WTC11 (cell line): ENCODE measurements around the gene WSCD1.

Experiments
- ATF6 ChIP-seq: sonication (generic); formaldehyde crosslinking; IDR thresholded peaks from 2 replicates; pipeline ENCODE4 v1.8.1; 2023; ENCODE audit warnings: mild to moderate bottlenecking, missing genetic modification reagents
- CTCF ChIP-seq: fragments of 200-600 bp; IDR thresholded peaks from 2 replicates; pipeline ENCODE4 v1.8.0; 2022; ENCODE audit warnings: antibody characterized with exemption
- E2F4 ChIP-seq: sonication (generic); formaldehyde crosslinking; IDR thresholded peaks from 2 replicates; pipeline ENCODE4 v1.8.1; 2022; ENCODE audit warnings: low read depth, mild to moderate bottlenecking, moderate library complexity, missing genetic modification reagents, borderline replicate concordance
- JAZF1 ChIP-seq: fragments of 250-450 bp; sonication (Bioruptor Pico); IDR thresholded peaks from 2 replicates; pipeline ENCODE4 v1.9.0; 2021; ENCODE audit warnings: moderate library complexity, mild to moderate bottlenecking, inconsistent platforms
- NFYB ChIP-seq: sonication (generic); formaldehyde crosslinking; conservative IDR thresholded peaks from 2 replicates; pipeline ENCODE4 v1.8.0; 2022; ENCODE audit warnings: low read depth, missing genetic modification reagents
- NR2C2 ChIP-seq: sonication (generic); formaldehyde crosslinking; IDR thresholded peaks from 2 replicates; pipeline ENCODE4 v1.8.0; 2022; ENCODE audit warnings: mild to moderate bottlenecking, missing genetic modification reagents
- TCF7 ChIP-seq: sonication (generic); formaldehyde crosslinking; IDR thresholded peaks from 2 replicates; pipeline ENCODE4 v1.8.0; 2022; ENCODE audit warnings: mild to moderate bottlenecking, low read depth, missing genetic modification reagents, moderate library complexity
- TEAD4 ChIP-seq: sonication (generic); formaldehyde crosslinking; IDR thresholded peaks from 2 replicates; pipeline ENCODE4 v1.8.0; 2022; ENCODE audit warnings: mild to moderate bottlenecking, missing genetic modification reagents
- ZBTB21 ChIP-seq: sonication (generic); formaldehyde crosslinking; IDR thresholded peaks from 2 replicates; pipeline ENCODE4 v1.8.1; 2023; ENCODE audit warnings: mild to moderate bottlenecking, missing genetic modification reagents, borderline replicate concordance
- ZNF138 ChIP-seq: sonication (generic); formaldehyde crosslinking; conservative IDR thresholded peaks from 2 replicates; pipeline ENCODE4 v1.8.1; 2022; ENCODE audit warnings: mild to moderate bottlenecking, moderate library complexity, missing genetic modification reagents
- TF ChIP-seq, protein P1 (sequence below): fragments of 250-450 bp; sonication (Bioruptor Pico); IDR thresholded peaks from 2 replicates; pipeline ENCODE4 v2.1.2; 2022; ENCODE audit warnings: mild to moderate bottlenecking, moderate library complexity
- TF ChIP-seq, protein P2 (sequence below): sonication (generic); formaldehyde crosslinking; IDR thresholded peaks from 2 replicates; pipeline ENCODE4 v1.8.1; 2023; ENCODE audit warnings: mild to moderate bottlenecking, moderate library complexity, missing genetic modification reagents
- TF ChIP-seq, protein P3 (sequence below): sonication (generic); formaldehyde crosslinking; conservative IDR thresholded peaks from 2 replicates; pipeline ENCODE4 v1.8.1; 2023; ENCODE audit warnings: mild to moderate bottlenecking, low read depth, missing genetic modification reagents, moderate library complexity

- TF ChIP-seq ZNF138 (CRISPR knock-in tag) (no peak), TCF7 (no peak), ZBTB21 (no peak), NR2C2 (CRISPR knock-in tag) (no peak), CTCF (no peak), NFYB (no peak), ATF6 (CRISPR knock-in tag) (no peak), TEAD4 (CRISPR knock-in tag) (no peak), E2F4 (no peak), JAZF1 (no peak)
- TF ChIP-seq, protein P1, sequence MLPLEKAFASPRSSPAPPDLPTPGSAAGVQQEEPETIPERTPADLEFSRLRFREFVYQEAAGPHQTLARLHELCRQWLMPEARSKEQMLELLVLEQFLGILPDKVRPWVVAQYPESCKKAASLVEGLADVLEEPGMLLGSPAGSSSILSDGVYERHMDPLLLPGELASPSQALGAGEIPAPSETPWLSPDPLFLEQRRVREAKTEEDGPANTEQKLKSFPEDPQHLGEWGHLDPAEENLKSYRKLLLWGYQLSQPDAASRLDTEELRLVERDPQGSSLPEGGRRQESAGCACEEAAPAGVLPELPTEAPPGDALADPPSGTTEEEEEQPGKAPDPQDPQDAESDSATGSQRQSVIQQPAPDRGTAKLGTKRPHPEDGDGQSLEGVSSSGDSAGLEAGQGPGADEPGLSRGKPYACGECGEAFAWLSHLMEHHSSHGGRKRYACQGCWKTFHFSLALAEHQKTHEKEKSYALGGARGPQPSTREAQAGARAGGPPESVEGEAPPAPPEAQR (CRISPR knock-in tag), result no peak
- TF ChIP-seq, protein P2, sequence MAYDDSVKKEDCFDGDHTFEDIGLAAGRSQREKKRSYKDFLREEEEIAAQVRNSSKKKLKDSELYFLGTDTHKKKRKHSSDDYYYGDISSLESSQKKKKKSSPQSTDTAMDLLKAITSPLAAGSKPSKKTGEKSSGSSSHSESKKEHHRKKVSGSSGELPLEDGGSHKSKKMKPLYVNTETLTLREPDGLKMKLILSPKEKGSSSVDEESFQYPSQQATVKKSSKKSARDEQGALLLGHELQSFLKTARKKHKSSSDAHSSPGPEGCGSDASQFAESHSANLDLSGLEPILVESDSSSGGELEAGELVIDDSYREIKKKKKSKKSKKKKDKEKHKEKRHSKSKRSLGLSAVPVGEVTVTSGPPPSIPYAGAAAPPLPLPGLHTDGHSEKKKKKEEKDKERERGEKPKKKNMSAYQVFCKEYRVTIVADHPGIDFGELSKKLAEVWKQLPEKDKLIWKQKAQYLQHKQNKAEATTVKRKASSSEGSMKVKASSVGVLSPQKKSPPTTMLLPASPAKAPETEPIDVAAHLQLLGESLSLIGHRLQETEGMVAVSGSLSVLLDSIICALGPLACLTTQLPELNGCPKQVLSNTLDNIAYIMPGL (CRISPR knock-in tag), result no peak
- TF ChIP-seq, protein P3, sequence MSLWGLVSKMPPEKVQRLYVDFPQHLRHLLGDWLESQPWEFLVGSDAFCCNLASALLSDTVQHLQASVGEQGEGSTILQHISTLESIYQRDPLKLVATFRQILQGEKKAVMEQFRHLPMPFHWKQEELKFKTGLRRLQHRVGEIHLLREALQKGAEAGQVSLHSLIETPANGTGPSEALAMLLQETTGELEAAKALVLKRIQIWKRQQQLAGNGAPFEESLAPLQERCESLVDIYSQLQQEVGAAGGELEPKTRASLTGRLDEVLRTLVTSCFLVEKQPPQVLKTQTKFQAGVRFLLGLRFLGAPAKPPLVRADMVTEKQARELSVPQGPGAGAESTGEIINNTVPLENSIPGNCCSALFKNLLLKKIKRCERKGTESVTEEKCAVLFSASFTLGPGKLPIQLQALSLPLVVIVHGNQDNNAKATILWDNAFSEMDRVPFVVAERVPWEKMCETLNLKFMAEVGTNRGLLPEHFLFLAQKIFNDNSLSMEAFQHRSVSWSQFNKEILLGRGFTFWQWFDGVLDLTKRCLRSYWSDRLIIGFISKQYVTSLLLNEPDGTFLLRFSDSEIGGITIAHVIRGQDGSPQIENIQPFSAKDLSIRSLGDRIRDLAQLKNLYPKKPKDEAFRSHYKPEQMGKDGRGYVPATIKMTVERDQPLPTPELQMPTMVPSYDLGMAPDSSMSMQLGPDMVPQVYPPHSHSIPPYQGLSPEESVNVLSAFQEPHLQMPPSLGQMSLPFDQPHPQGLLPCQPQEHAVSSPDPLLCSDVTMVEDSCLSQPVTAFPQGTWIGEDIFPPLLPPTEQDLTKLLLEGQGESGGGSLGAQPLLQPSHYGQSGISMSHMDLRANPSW (CRISPR knock-in tag), result no peak
Observed at GRCh38 chr17:6159541-6160231, 89.5 kb downstream of the WSCD1 start.
